ENCODE data around the gene POLD3. TPM values are rescaled to one million over a fixed set of nuclear protein-coding genes. Genes with fewer than 3 reads are reported as not detected.

Gene POLD3
- total and polyA plus RNA-seq, 2 donors (not counting 1 experiment from before 2014, with no cell fraction given) = 4.6 to 17.6 TPM

- no peak overlapping the region for H3K9ac ChIP-seq (ENCODE audit: low read length)
- CTCF ChIA-PET = no interaction called here
Observed at GRCh38 chr11:74691755-74692154, 99.4 kb downstream of the POLD3 start.

More at GRCh38 chr11:74691755-74692154, 99.4 kb downstream of the POLD3 start:
- POLR2A ChIA-PET = no interaction called here
- H3K4me1 Mint-ChIP-seq = no peaks in the 10 kb centered on the region
- Histone ChIP-seq H3K4me3 (ENCODE audit: control extremely low read depth in 1 of 5, extremely low read depth in 1 of 5, insufficient read depth in 1 of 5, low read depth in 2 of 5, low read length in 4 of 5) (no peak overlapping the region), H3K4me2 (replicated peaks; ENCODE audit: low read depth, low read length, poor library complexity, severe bottlenecking) (no peak overlapping the region), H3K27me3 (replicated peaks in 1 of 4; ENCODE audit: control extremely low read depth in 1 of 4, control insufficient read depth in 3 of 4, insufficient read depth in 4 of 4, low read length in 3 of 4) (peaks cover 0 to under 1% (median 0%) of the 10 kb centered on the region in 4 experiments), H2AFZ (ENCODE audit: insufficient read depth, low read depth, low read length, poor library complexity, severe bottlenecking) (no peak overlapping the region), H3K36me3 (replicated peaks in 1 of 2; ENCODE audit: control extremely low read depth in 1 of 2, control insufficient read depth in 1 of 2, extremely low read depth in 1 of 2, insufficient read depth in 2 of 2, low read length in 1 of 2) (no peaks in the 10 kb centered on the region), H4K20me1 (ENCODE audit: control insufficient read depth, insufficient read depth, low read length, poor library complexity, severe bottlenecking) (no peaks in the 10 kb centered on the region), H3K9me3 (ENCODE audit: control extremely low read depth in 1 of 3, control insufficient read depth in 2 of 3, insufficient read depth in 1 of 3, low read length in 2 of 3) (peaks cover 0 to 8% (median 0%) of the 10 kb centered on the region in 3 donors), H3K79me2 (ENCODE audit: control insufficient read depth, insufficient read depth, low read length) (no peaks in the 10 kb centered on the region), H3K27ac (ENCODE audit: low read length in 2 of 2) (no peak overlapping the region), H3K4me1 (ENCODE audit: control insufficient read depth in 2 of 2, insufficient read depth in 2 of 2, low read length in 2 of 2) (no peaks in the 10 kb centered on the region)
- ATAC-seq (ENCODE audit: low read depth) = no peak
- intact Hi-C loops (cut with micrococcal nuclease) = no loop called here
- TF ChIP-seq CTCF (IDR thresholded peaks at IDR 0.05) (no peak), EZH2 (IDR thresholded peaks at IDR 0.05; ENCODE audit: borderline replicate concordance, insufficient read depth, low read depth, low read length, poor library complexity, severe bottlenecking) (no peak)
- no peak overlapping the region for H3K27ac Mint-ChIP-seq
- H3K4me3 Mint-ChIP-seq = no peak overlapping the region
- no peaks in the 10 kb centered on the region for H3K9me3 Mint-ChIP-seq (ENCODE audit: insufficient read depth)
- peaks cover 20% of the 10 kb centered on the region for H3K27me3 Mint-ChIP-seq
- no peak for DNase-seq
- WGBS (ENCODE audit: insufficient coverage) = 56% methylated on average over 3 of the region's 4 CpGs

Small RNAs within 50 kb of the gene (small RNA-seq; reads per million reads assigned to genes)
- not detected for gene RANP3 (ENCODE audit: insufficient read length, low read depth, low replicate concordance)
- not detected for gene RN7SKP297 (ENCODE audit: insufficient read length, low read depth, low replicate concordance)

Other genes with a start within 250 kb of the POLD3 start
- gene PGM2L1, start 194.1 kb upstream of the POLD3 start, total RNA-seq = 8.4 and 12.6 TPM in 2 replicates
- gene PGM2L1, start 194.1 kb upstream of the POLD3 start, polyA plus RNA-seq = 1.4 and 1.6 TPM in 2 replicates
- not detected in 2 replicates for gene KCNE3, start 125.0 kb upstream of the POLD3 start, total RNA-seq
- gene KCNE3, start 125.0 kb upstream of the POLD3 start, polyA plus RNA-seq = 0.35 and 0.85 TPM in 2 replicates
- gene LIPT2, start 98.9 kb upstream of the POLD3 start, total RNA-seq = 6.5 and 20.2 TPM in 2 replicates
- 5.3 and 8.3 TPM in 2 replicates for gene LIPT2, start 98.9 kb upstream of the POLD3 start, polyA plus RNA-seq
- not detected in 2 replicates for gene CHRDL2, start 138.8 kb downstream of the POLD3 start, total RNA-seq
- gene CHRDL2, start 138.8 kb downstream of the POLD3 start, polyA plus RNA-seq = 0.24 TPM in 1 of 2 replicates, not detected in the other
- gene RNF169, start 156.3 kb downstream of the POLD3 start, total RNA-seq = 27.3 and 28.4 TPM in 2 replicates
- gene RNF169, start 156.3 kb downstream of the POLD3 start, polyA plus RNA-seq = 6.7 and 8.9 TPM in 2 replicates

All from B cell (primary cell).